IPS-15b (cell line): ENCODE measurements around the gene MTA1.

Experiments used
- H3K27me3 ChIP-seq: one replicate; pipeline ENCODE4 v1.6.1; 2013; ENCODE audit warnings: low read length; ENCODE audit not compliant: control insufficient read depth, insufficient read depth
- H3K36me3 ChIP-seq: one replicate; pipeline ENCODE4 v1.6.1; 2013; ENCODE audit warnings: low read length; ENCODE audit not compliant: control insufficient read depth, insufficient read depth
- H3K4me1 ChIP-seq: one replicate; pipeline ENCODE4 v1.6.1; 2013; ENCODE audit warnings: mild to moderate bottlenecking, low read length; ENCODE audit not compliant: control insufficient read depth, insufficient read depth
- H3K4me3 ChIP-seq: one replicate; pipeline ENCODE4 v1.5.1; 2013; ENCODE audit warnings: low read depth, low read length
- H3K9ac ChIP-seq: one replicate; pipeline ENCODE4 v1.6.1; 2013; ENCODE audit warnings: low read depth, mild to moderate bottlenecking, low read length
- H3K9me3 ChIP-seq: one replicate; pipeline ENCODE4 v1.6.1; 2013; ENCODE audit warnings: mild to moderate bottlenecking, low read length; ENCODE audit not compliant: control insufficient read depth, insufficient read depth

Gene MTA1

DNA sequence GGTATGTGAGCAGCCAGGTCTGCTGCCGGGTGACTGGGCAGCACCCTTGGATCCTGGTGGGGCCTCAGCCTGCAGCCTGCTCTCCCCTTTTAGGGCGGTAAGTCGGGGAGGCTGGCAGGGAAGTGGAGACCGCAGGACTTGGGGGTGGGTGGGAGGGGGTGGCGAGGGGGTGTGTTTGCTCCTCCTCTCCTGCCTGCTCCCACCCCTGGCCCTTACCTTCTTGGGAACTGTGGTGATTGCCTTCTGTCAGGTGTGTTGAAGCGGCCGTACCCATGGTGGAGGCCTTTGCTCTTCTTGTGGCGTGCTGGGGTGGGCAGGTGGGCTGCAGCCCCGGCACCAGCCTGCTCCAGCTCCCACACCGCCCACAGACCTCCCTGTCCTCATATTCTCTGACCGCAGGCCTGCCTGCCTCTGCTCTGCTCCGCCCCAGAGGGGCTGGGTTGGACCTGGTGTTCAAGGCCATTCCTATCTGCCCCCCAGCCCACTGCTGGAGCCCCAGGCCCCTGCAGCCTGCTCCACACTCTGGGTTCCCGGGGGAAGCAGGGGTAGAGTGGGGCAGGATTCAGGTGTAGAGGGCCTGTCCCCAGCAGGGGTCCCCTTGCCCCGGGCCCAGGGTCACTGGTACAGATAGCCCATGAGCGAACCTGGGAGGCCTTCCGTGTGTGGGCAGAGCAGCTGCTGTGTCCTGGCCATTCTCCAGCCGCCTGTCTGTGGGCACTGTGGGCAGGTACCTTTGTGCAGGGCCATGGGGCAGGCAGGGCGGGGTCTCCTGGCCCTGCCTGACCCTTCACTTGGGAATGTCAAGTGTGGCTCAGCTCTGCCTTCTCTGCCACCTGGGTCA is 76.6 kb downstream of the MTA1 start:
- Histone ChIP-seq H3K9ac (no peak overlapping the region), H3K9me3 (no peaks in the 10 kb centered on the region), H3K4me3 (no peak overlapping the region), H3K36me3 (peaks cover 5% of the 10 kb centered on the region), H3K4me1 (no peaks in the 10 kb centered on the region), H3K27me3 (no peaks in the 10 kb centered on the region)

DNA sequence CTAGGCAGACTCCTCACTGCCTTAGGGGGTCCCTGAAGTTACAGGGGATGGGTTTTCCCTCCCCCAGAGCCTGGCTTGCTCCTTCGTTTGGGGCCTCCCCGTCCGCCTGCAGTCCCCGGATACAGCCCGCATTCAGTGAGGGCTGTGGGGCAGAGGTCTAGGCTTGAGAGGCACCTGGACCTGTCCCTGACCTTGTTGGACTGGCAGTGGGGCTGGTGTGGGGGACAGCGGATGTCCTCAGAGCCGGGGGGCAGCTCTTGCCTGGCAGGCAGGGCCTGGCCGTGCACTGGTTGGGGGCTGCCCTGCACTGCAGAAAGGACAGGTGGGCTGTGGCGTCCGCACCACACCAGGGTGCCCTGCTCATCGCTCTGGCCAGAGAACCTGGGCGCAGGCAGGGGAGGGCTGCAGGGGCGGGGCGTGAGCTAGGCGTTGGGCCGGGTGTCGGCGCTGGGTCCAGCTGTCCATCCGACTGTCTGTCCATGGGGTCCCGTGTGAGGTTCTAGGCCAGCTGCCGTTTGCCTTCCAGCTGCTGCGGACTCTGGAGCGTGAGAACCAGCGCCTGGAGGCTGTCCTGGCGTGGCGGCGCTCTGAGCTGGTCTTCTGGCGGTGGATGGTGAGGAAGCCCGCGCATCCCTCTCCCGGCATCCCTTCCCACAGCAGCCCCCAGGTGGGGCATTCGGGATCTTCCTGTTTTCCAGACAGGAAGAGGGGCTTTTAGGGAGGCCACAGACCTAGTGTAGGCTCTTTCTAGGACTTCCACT is 77.4 kb downstream of the MTA1 start:
- Histone ChIP-seq H3K4me3 (no peak overlapping the region), H3K4me1 (no peaks in the 10 kb centered on the region), H3K36me3 (peaks cover 3% of the 10 kb centered on the region), H3K9me3 (no peaks in the 10 kb centered on the region), H3K27me3 (no peaks in the 10 kb centered on the region), H3K9ac (no peak overlapping the region)

DNA sequence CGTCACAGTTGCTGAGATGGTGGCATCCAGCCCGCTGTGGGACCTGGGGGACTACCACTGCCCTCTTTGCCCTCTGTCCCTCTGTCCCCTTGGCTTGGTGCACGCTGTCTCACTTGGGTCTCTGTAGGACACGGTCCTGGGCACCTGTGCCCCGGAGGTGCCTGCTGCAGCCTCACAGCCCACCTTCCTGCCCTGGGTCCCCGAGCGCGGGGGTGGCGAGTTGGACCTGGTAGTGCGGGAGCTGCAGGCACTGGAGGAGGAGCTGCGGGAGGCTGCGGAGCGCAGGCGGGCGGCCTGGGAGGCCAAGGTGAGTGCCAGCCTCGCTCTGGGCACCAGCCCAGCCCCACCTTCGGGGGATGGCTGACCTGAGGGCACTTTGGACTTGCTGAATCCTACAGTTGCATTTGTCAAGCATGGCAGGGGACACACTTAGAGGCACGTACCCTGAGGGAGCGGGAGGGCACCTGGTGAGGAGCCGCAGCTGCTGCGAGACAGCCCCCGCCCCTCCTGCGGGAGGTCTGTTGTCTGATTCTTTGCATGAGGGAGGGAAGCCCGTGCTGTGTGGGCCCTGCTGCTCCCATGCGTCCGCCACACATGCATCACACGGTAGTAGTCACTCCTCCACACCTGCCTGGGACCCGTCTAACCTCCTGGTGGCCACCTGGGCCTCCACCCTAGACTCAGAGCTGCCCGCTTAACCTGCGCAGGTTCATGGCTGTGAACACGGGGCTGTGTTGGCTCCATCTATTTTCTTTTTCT is 78.2 kb downstream of the MTA1 start:
- no peaks in the 10 kb centered on the region for H3K36me3 ChIP-seq
- H3K4me3 ChIP-seq: no peak overlapping the region
- no peaks in the 10 kb centered on the region for H3K9me3 ChIP-seq
- no peaks in the 10 kb centered on the region for H3K27me3 ChIP-seq
- H3K4me1 ChIP-seq: no peaks in the 10 kb centered on the region
- H3K9ac ChIP-seq: no peak overlapping the region

GRCh38 chr14:105498430-105499255 is 79.0 kb downstream of the MTA1 start:
- Histone ChIP-seq H3K27me3 (no peaks in the 10 kb centered on the region), H3K9me3 (no peaks in the 10 kb centered on the region), H3K4me3 (no peak overlapping the region), H3K9ac (no peak overlapping the region), H3K4me1 (no peaks in the 10 kb centered on the region), H3K36me3 (no peaks in the 10 kb centered on the region)

GRCh38 chr14:105499256-105500035 is 79.8 kb downstream of the MTA1 start:
- Histone ChIP-seq H3K9me3 (no peaks in the 10 kb centered on the region), H3K36me3 (no peaks in the 10 kb centered on the region), H3K27me3 (no peaks in the 10 kb centered on the region), H3K4me3 (no peak overlapping the region), H3K9ac (no peak overlapping the region), H3K4me1 (no peaks in the 10 kb centered on the region)

DNA sequence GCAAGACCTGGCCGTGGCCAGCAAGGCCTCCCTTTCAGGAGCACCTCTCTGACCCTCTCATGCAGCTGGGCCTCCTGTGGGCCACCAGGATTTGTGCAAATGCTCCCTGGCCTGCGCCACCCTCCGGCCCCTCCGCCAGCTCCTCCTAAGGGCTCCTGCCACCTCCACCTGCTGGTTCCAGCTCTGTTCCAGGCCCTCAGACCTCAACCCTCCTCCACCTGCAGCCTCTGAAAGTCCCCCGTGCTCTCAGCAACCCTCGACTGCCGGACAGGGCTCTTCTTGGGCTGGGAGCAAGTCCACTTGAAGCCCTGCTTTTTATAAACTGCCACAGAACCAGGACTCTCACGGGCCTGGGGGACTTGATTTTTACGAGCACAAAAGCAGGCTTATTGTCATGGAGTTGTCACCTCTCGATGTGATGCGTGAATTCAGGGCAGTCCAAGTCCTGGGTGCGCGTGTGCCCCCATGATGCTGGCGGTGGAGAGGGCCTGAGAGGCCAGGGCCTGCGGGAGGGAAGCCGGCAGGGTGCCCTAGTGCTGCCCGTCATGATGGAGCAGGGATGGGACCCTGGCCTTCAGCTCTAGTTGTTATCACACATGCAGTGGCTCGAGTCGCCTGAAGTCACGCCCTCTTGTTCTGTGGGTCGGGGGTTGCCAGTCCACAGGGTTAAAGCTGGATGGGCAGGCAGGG is 80.6 kb downstream of the MTA1 start:
- Histone ChIP-seq H3K36me3 (no peaks in the 10 kb centered on the region), H3K9ac (no peak overlapping the region), H3K4me3 (no peak overlapping the region), H3K4me1 (no peaks in the 10 kb centered on the region), H3K9me3 (no peaks in the 10 kb centered on the region), H3K27me3 (no peaks in the 10 kb centered on the region)

- H3K36me3 ChIP-seq: no peaks in the 10 kb centered on the region
- no peaks in the 10 kb centered on the region for H3K27me3 ChIP-seq
- H3K4me1 ChIP-seq: no peaks in the 10 kb centered on the region
- H3K9me3 ChIP-seq: no peaks in the 10 kb centered on the region
- H3K9ac ChIP-seq: no peak overlapping the region
- no peak overlapping the region for H3K4me3 ChIP-seq
These were observed 81.1 kb downstream of the MTA1 start for GRCh38 chr14:105500726-105501101.

DNA sequence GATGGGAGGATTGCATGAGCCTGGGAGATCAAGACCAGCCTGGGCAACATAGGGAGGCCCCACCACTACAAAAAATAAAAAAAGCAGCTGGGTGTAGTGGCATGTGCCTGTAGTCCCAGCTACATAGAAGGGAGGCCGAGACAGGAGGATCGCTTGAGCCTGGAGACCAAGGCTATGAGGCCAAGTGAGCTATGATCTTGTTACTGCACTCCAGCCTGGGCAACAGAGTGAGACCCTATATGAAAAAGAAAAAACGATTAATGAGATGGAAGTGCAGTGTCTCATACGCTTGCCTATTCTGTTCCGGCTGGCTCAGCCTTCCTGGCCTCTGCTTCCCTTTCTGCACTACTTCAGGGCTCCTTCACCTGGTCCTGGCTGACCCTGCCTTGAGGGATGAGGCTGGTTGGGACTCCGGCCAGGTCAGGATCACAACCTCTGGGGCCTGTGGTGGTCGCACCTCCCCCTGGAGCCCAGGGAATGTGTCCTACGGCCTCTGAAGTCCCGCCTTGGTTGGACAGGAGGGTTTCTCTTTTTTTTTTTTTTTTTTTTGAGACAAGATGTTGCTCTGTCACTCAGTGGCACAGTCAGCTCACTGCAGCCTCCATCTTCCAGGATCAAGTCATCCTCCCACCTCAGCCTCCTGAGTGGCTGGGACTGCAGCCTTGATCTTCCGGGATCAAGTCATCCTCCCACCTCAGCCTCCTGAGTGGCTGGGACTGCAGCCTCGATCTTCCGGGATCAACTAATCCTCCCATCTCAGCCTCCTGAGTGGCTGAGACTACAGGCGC is 82.1 kb downstream of the MTA1 start:
- no peak overlapping the region for H3K9ac ChIP-seq
- H3K9me3 ChIP-seq: no peaks in the 10 kb centered on the region
- no peaks in the 10 kb centered on the region for H3K4me1 ChIP-seq
- H3K36me3 ChIP-seq: no peaks in the 10 kb centered on the region
- H3K27me3 ChIP-seq: no peaks in the 10 kb centered on the region
- H3K4me3 ChIP-seq: no peak overlapping the region

DNA sequence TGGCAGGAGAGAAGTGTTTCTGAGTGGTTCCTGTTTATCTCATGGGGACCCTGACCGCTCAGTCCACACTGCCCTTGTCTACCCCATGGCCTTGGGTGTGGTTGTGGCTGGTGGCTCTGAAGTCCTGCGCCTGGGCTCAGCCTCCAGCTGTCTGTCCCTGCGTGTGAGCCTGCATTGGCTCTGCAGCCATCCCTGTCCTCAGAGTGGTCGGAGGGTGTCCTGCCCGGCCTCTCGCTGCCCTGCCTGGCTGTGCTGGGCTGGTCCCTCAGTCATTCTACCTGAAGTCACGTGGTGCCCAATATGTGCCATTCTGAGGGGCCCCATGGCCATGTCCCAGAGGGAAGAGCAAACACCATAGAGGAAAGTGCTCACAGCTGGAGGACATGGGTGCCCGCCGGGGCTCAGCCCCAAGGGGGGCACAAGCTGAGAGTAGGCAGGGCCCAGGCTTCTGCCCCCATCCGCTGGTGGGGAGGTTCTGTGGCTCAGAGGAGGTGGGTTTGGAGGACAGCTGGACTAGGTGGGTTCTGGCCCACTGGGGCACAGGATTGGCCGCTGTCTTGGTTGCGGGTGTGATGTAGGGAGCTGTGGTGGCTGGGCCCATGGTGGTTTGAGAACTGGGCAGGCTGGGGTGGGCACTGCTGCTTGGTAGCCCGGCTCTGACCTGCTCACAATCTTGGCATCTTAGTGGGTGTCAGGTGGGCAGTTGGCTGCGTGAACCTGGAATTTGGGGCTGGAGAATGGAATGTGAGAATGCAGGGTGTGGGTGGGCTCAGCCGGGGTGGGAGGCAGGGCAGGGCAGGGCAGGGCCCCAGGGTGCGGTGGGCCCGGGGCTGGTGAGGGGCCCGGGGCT is 83.0 kb downstream of the MTA1 start:
- Histone ChIP-seq H3K4me1 (no peaks in the 10 kb centered on the region), H3K27me3 (no peaks in the 10 kb centered on the region), H3K9me3 (no peaks in the 10 kb centered on the region), H3K36me3 (no peaks in the 10 kb centered on the region), H3K9ac (no peak overlapping the region), H3K4me3 (no peak overlapping the region)
